ENCODE measurements around the gene ZCCHC4. TPM values are rescaled to one million over a fixed set of nuclear protein-coding genes. Genes with fewer than 3 reads are reported as not detected.

The ZCCHC4 gene
- total and polyA plus RNA-seq, 2 of the 8 experiments (the other 6 are each of a cell fraction or from before 2014, with no cell fraction given), result 9.8 to 12.5 TPM

DNA sequence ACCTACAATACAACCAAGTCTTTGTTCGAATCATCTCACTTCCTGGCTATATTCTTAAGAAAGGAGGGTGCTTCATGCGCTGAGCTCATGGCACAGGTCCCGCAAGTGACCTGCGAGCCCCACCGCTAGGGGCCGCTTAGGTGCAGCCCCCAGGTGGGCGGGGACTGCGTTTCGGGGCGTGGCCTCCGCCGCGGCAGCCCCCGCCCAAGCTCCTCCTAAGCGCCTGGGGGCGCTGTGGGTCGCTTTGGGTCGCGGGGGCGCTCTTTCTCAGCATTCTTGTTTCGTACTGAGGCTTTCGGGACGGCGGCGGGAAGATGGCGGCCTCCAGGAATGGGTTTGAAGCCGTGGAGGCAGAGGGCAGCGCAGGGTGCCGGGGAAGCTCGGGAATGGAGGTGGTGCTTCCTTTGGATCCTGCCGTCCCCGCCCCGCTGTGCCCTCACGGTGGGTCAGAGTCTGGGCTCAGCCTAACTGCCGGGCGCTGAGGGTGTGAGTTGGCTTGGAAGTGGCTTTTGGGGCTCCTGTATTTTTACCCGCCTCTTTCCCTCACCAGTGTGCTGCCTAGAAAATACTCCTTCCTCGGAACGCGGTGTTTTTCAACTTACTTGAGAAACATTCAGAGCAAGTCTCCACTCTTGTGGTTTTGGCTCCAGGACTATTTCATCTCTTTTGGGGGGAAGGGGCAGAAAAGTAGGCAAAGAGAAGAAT is at the start of gene ZCCHC4 (continued):
- TF ChIP-seq, protein P1, sequence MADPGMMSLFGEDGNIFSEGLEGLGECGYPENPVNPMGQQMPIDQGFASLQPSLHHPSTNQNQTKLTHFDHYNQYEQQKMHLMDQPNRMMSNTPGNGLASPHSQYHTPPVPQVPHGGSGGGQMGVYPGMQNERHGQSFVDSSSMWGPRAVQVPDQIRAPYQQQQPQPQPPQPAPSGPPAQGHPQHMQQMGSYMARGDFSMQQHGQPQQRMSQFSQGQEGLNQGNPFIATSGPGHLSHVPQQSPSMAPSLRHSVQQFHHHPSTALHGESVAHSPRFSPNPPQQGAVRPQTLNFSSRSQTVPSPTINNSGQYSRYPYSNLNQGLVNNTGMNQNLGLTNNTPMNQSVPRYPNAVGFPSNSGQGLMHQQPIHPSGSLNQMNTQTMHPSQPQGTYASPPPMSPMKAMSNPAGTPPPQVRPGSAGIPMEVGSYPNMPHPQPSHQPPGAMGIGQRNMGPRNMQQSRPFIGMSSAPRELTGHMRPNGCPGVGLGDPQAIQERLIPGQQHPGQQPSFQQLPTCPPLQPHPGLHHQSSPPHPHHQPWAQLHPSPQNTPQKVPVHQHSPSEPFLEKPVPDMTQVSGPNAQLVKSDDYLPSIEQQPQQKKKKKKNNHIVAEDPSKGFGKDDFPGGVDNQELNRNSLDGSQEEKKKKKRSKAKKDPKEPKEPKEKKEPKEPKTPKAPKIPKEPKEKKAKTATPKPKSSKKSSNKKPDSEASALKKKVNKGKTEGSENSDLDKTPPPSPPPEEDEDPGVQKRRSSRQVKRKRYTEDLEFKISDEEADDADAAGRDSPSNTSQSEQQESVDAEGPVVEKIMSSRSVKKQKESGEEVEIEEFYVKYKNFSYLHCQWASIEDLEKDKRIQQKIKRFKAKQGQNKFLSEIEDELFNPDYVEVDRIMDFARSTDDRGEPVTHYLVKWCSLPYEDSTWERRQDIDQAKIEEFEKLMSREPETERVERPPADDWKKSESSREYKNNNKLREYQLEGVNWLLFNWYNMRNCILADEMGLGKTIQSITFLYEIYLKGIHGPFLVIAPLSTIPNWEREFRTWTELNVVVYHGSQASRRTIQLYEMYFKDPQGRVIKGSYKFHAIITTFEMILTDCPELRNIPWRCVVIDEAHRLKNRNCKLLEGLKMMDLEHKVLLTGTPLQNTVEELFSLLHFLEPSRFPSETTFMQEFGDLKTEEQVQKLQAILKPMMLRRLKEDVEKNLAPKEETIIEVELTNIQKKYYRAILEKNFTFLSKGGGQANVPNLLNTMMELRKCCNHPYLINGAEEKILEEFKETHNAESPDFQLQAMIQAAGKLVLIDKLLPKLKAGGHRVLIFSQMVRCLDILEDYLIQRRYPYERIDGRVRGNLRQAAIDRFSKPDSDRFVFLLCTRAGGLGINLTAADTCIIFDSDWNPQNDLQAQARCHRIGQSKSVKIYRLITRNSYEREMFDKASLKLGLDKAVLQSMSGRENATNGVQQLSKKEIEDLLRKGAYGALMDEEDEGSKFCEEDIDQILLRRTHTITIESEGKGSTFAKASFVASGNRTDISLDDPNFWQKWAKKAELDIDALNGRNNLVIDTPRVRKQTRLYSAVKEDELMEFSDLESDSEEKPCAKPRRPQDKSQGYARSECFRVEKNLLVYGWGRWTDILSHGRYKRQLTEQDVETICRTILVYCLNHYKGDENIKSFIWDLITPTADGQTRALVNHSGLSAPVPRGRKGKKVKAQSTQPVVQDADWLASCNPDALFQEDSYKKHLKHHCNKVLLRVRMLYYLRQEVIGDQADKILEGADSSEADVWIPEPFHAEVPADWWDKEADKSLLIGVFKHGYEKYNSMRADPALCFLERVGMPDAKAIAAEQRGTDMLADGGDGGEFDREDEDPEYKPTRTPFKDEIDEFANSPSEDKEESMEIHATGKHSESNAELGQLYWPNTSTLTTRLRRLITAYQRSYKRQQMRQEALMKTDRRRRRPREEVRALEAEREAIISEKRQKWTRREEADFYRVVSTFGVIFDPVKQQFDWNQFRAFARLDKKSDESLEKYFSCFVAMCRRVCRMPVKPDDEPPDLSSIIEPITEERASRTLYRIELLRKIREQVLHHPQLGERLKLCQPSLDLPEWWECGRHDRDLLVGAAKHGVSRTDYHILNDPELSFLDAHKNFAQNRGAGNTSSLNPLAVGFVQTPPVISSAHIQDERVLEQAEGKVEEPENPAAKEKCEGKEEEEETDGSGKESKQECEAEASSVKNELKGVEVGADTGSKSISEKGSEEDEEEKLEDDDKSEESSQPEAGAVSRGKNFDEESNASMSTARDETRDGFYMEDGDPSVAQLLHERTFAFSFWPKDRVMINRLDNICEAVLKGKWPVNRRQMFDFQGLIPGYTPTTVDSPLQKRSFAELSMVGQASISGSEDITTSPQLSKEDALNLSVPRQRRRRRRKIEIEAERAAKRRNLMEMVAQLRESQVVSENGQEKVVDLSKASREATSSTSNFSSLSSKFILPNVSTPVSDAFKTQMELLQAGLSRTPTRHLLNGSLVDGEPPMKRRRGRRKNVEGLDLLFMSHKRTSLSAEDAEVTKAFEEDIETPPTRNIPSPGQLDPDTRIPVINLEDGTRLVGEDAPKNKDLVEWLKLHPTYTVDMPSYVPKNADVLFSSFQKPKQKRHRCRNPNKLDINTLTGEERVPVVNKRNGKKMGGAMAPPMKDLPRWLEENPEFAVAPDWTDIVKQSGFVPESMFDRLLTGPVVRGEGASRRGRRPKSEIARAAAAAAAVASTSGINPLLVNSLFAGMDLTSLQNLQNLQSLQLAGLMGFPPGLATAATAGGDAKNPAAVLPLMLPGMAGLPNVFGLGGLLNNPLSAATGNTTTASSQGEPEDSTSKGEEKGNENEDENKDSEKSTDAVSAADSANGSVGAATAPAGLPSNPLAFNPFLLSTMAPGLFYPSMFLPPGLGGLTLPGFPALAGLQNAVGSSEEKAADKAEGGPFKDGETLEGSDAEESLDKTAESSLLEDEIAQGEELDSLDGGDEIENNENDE (IDR thresholded peaks at IDR 0.05; ENCODE audit: insufficient replicate concordance, low read length), result no peak
- peak; percentile 95 for TF ChIP-seq POLR2AphosphoS5 (IDR thresholded peaks at IDR 0.05; ENCODE audit: low read depth, low read length)
- TF ChIP-seq CBX8 (IDR thresholded peaks at IDR 0.05; ENCODE audit: borderline replicate concordance, low read depth, low read length), result no peak
- 0 out of 2 replicates have a peak, but pooled peaks have one; percentile 68 for TF ChIP-seq TCF12 (IDR thresholded peaks at IDR 0.05; ENCODE audit: low read depth, low read length)
- no peak for TF ChIP-seq BACH1 (IDR thresholded peaks at IDR 0.05; ENCODE audit: low read length)
- TF ChIP-seq SIRT6 (IDR thresholded peaks at IDR 0.05; ENCODE audit: low read length), result no peak
- TF ChIP-seq MAFK (IDR thresholded peaks at IDR 0.05; ENCODE audit: low read depth, low read length), result no peak
- peak; percentile 80; the same call in 1 of the 2 replicates for TF ChIP-seq RBBP5 (IDR thresholded peaks at IDR 0.05; ENCODE audit: borderline replicate concordance, low read depth, low read length)
- no peak for TF ChIP-seq SUZ12 (IDR thresholded peaks at IDR 0.05; ENCODE audit: low read length)
- no peak for TF ChIP-seq RNF2 (IDR thresholded peaks at IDR 0.05; ENCODE audit: borderline replicate concordance, low read depth, low read length, missing control alignments, poor library complexity, severe bottlenecking)
